OCI-LY3 (cell line): ENCODE results near the gene LOX.

Experiments used
- CTCF ChIP-seq: fragments of 200-600, 300-600 bp; sonication (generic); IDR thresholded peaks from 2 replicates; pipeline ENCODE4 v1.5.1; 2014; ENCODE audit warnings: antibody characterized with exemption, low read length, low read depth
- EZH2phosphoT487 ChIP-seq: fragments of 200-600 bp; shearing (Covaris generic); IDR thresholded peaks from 2 replicates; pipeline ENCODE4 v1.6.1; 2018; ENCODE audit warnings: antibody characterized with exemption, mixed run types, low read depth

GRCh38 chr5:122091936-122092600 lies 14.0 kb upstream of the LOX start:
- TF ChIP-seq CTCF (peak; percentile 50), EZH2phosphoT487 (no peak)
